Limb (tissue), 2 donors: ENCODE data around the gene APPL2.
"Not testable (repeated sequence)": the region's sequence is repeated elsewhere in the genome, so short reads cannot be mapped to it uniquely, and the experiment has no call there.

ENCODE experiments used
- DNase-seq, 2 donors: peaks; one replicate each; pipeline ENCODE4 v3.0.0-alpha.2; 2016; ENCODE audit errors: extremely low spot score in 2 of 2

APPL2 gene

DNA sequence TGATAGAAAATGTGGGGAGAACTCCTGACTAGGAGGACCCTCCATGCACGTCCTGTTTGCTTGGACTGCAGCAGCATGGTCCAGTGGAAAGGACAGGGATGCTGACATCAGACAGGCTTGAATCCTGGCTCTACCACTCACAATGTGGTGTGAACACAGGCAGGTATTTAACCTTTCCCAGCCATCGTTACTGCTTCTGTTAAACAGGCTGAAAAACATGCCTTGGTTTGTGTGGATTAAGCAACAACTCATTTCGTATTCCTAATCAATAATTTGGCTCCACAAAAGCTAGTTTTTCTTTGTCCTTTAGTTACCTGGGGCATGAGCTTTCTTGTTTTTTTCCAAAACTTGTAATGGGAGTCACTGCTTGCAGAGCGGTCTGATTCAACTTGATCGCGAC lies 41.0 kb downstream of the APPL2 start:
- DNase-seq = no peak

DNA sequence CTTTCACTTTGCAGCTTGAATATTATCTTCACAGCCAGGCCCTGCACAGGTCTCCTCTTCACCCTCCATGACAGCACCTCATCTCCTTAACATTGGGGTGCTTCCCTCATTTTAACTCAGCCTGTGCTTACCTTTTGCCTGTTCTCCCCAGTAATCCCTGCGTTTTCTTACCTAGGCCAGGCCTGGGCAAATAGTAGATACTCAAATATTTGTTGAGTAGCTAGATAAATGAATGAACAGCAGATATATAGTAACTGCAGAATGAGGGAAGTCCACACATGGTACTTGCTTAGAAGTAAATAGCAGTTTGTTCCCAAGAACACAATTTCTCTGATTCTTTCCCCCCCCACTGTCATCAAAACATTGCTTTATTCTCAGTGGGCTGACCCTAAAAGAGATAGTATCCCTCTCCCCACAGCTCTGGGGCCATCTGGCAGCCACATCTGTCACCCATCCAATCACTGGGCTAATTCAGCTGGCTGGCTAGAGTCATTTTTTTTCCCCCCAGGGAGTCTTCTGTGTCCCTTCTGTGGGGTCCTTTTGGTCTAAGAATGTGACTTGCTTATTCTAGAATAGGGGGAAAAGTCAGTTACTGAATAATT lies 43.2 kb downstream of the APPL2 start:
- DNase-seq = no peak

DNA sequence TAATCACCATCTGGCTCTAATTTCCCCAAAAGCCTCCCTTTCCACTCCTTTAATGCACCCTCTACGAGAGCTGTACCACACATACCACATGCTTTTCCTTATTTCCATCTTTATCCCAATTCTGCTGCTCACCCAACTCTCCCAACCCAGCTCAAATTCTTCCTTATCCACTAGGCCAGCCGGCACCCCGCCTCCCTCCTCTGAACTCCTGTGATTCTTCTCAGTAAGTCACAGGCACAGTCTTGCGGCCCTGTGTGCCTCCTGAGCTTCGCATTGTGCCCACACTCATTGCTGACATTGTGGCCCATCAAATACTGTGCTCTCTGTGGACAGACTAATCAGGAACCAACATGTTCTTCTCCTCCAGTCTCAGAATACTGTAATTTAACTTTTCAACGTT lies 45.4 kb downstream of the APPL2 start:
- DNase-seq = no peak

DNA sequence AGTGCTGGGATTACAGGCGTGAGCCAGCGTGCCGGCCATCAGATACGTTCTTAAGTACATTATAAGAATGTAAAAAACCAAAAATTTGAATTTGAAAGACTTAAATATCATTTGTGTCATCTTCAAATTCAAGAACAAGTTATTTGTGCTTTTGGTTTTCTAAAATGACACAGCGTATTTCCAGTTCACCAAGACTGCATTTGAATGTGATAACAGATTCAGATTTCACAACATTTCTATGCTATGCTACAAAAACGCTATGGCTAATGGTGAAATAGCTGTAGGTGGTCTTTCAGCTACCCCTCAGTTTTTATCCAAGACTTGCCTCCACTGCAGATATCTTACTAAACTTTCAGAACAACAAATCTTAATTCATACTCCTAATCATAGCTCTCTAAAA lies 46.7 kb downstream of the APPL2 start:
- DNase-seq = no peak

DNA sequence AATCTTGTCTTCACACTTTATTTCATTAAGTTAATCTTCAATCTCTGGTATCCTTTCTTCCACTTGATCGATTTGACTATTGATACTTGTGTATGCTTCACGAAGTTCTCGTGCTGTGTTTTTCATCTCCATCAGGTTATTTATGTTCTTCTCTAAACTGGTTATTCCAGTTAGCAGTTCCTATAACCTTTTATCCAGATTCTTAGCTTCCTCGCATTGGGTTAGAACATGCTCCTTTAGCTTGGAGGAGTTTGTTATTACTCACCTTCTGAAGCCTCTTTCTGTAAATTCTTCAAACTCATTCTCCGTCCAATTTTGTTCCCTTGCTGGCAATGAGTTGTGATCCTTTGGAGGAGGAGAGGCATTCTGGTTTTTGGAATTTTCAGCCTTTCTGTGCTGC lies 52.0 kb downstream of the APPL2 start:
- DNase-seq = not testable (repeated sequence)

DNA sequence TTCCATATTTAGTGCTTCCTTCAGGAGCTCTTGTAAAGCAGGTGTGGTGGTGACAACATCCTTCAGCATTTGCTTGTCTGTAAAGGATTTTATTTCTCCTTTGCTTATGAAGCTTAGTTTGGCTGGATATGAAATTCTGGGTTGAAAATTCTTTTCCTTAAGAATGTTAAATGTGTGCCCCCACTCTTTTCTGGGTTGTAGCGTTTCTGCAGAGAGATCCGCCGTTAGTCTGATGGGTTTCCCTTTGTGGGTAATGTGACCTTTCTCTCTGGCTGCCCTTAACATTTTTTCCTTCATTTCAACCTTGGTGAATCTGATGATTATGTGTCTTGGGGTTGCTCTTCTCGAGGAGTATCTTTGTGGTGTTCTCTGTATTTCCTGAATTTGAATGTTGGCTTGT lies 52.6 kb downstream of the APPL2 start:
- DNase-seq = not testable (repeated sequence)

DNA sequence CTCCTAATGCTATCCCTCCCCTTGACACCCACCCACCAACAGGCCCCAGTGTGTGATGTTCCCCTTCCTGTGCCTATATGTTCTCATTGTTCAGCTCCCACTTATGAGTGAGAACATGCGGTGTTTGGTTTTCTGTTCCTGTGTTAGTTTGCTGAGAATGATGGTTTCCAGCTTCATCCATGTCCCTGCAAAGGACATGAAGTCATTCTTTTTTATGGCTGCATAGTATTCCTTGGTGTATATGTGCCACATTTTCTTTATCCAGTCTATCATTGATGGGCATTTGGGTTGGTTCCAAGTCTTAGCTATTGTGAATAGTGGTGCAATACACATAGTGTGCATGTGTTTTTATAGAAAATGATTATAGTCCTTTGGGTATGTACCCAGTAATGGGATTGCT lies 56.9 kb downstream of the APPL2 start:
- not testable (repeated sequence) for DNase-seq

DNA sequence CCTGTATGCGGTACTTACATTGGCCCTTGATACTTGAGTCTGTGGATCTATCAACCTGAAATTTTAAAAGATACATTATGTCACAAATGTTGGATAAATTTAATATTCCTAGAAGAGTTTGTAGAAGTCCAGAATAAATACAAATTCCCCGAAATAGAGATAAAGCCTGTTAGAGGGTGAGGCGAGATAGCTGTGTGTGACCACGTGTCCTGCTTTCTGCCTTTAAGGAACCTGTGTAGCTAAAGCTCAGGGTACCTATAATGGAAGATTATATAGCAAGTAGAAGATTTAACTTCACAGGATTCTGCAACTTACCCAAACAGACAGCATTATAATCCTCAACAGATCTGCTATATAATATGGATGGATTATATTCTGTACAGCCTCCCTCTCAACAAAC lies 58.8 kb downstream of the APPL2 start:
- DNase-seq = no peak

DNA sequence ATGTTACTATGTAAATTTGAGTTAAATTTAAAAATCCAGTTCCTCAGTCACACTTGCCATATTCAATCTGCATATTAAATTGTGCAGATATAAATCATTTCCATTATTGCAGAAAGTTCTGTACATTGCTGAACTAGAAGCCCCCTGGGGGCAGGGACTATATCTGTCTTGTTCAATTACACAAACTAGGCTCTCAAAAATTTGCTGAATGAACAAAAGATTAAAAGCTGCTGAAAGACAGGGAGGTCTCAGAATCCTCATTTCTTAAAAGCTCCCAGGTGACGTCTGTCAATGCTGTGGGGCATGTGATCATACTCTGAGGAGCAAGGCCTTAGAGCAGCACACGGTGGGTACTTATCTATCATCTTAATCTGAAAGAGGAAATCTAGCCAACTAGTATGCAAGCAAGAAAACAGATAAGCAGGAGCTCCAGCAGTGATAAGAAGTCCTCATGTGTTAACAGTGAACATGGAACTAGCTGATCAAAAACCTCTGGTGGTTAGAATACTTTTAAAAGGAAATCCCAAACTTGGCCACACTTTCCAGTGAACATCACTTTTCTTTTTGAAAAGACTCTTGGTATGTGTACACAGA lies 60.5 kb downstream of the APPL2 start:
- no peak for DNase-seq

DNA sequence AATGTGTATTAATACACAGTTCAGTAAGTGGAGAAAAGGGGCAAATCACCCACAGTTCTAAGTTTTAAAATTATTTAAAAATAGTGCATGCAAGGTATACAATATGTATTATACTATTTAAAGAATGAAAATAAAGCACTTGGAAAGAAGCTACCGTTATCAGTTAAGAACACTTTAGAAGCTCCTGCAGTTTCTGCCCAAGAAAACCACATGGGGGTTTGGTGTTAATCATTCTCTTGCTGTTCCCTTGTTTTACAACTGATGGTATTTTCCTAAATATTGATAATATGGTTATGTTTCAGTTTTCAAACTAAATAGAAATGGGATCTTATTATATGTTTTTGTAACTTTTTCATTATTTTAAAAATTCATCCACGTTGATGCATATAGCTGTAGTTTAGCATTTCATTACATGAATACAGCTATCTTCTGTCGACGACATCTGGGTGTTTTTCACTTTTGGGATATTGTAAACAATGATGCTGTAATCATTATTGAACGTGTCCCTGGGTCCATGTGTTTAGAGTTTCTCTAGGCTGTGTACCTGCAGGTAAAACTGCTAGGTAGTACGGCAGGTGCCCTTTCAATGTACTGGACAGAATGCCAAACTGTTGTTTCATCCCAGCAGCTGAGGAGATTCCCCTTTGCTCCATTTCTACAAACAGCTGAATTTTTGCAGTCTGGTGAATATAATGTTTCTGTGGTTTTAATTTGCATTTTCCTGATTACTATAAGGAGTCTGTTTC lies 64.1 kb downstream of the APPL2 start:
- no peak for DNase-seq

DNA sequence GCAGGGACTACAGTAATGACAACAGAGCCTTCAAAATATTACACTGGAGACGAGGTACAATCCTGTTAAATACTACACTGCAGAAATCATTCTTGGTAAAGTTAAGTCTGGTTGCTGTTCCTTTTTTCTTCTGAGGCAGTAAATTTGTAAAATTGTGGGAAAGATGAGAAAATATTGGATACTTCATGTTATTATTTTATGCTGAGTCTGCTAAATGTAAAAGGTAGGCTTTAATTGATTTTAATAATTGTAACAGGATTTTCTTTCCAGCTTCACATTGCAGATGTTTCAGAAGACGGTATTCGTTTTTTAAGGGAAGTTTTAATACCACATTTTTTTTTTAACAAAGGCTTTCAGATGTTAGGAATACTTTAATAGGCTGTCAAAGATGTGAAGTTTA lies 65.8 kb downstream of the APPL2 start:
- DNase-seq = no peak

DNA sequence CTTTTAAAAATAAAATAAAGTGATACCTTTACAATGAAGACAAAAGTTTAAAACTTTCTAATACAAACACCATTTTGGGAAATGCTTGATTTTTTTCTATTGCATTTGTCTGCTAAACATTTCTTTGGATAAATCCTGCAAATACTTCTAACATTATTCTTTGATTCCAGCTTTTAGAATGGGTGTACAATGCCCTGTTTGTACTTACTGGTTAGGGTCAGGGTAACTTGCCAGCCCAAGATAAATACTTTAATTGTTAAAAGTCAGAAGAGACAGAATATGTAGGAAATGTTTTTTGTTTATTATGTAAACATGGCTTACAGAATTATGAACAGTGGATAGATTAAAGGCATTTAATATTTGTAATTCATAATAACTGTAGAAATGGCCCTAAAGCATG lies 68.0 kb downstream of the APPL2 start:
- no peak for DNase-seq

DNA sequence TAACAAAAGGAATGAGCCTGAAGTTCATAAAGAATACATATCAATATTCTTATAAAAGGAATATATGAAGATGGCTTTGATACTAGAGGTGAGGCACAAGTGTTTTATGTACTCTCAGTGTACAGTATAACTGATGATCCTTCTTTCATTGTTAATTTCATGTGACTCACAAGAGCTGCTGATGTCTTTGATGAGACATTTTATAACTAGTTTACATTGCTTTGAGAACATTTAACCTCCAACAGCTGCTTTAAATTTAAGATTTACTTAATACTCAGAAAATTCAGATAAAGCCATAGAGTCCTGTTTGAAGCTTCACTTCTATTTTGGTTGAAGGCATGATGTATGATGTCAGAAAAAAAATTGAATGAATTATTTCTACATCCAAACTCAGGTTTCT lies 68.6 kb downstream of the APPL2 start:
- DNase-seq = no peak

DNA sequence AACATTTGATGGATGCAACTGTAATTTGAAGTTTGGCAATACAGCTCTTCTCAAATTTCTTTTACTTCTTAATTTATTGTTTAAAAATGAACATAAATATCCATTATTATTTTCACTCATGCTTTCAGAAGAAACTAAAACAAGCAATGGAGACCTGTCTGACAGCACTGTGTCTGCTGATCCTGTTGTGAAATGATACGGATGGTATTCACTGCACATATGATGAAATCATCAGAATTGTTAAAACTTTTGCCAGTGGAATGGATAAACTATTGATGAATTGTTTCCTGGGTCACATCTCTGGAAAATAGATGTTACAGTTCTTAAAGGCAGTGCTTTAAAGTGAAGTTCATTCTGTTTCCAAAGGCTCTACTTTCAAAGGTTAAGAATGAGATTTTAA lies 69.2 kb downstream of the APPL2 start:
- no peak for DNase-seq

DNA sequence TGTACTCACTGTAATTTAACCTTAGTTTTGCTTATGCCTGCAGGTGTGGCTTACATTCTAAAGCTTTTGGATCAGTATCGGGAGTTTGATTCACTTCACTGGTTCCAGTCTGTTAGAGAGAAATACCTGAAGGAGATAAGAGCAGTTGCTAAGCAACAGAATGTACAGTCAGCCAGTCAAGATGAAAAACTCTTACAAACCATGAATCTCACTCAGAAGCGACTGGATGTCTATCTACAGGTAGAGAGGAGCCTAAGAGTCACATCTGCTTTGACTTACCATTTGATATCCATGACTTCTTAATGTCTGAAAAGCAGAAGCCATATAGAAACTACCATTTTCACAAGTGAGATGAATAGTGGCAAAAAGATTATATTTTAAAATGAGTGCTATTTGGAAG lies 71.9 kb downstream of the APPL2 start:
- DNase-seq = no peak

DNA sequence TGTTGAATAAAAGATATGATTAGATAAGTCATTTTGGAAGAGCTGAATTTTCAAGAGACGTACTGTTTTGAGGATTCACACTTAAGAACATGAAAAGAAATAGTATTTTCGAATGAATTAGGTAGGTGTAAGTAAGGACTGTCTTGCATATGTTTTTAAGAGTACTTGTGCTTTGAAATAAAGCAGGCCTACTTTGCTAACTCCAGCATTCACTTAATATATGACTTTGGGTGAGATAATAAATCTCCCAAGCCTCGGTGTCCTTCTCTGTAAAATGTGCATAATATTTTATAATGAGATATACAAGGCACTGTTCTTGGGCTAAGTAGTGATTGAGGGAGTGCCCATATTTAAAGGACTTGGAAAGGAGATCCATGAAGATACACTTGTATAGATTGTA lies 73.8 kb downstream of the APPL2 start:
- no peak for DNase-seq

DNA sequence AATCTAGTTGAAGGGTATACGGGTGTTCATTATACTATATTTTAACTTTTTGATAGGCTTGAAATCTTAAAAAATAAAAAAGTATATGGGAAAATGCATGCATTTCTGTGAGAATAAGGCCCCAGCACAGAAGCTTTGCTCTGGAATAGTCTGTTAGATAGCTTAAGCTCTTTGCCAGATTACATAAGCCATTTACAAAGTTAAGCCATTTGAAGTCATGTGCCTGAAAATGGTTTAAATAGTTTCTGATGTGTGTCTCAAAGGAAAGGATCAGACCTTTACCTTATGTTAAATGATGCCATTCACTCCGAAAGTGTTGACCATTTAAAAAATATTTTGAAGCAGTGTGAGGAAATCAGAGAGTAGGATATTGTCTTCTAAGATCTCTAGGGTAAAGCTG lies 77.1 kb downstream of the APPL2 start:
- DNase-seq = no peak

DNA sequence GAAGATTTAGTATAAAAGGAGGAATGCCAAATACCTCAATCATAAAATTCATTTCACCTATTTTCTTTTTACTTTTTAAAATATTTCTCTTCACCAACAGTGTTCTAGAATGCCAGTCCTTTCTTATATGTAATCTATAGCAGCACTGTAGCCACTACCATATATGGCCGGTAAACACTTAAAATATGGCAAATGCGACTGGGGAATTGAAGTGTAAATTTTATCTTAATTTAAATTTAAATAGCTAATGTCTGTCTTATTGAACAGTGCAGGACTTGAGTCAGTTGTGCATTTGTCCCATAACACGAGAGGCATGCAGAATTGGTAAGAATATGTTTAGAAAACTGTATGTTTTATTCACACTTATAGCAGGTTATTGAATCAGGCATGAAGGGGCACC lies 78.4 kb downstream of the APPL2 start:
- DNase-seq = no peak

DNA sequence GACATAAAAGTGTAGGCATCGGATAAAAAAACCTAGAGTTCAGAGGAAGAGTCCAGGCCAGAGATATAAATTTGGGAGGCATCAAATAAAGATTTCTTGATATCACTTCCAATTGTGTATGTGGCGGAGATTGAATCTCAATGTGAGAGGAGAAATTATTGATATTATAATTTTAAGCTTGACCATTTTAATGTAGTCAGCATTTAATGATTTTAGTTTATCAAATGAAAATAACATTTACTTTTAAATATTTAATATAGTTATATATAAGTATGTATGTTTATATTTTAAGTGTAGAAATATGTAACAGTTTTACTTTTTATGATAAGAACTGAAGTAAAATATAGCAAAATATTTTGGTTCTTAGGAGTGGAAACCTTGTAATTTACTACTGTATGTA lies 79.7 kb downstream of the APPL2 start:
- DNase-seq = no peak

DNA sequence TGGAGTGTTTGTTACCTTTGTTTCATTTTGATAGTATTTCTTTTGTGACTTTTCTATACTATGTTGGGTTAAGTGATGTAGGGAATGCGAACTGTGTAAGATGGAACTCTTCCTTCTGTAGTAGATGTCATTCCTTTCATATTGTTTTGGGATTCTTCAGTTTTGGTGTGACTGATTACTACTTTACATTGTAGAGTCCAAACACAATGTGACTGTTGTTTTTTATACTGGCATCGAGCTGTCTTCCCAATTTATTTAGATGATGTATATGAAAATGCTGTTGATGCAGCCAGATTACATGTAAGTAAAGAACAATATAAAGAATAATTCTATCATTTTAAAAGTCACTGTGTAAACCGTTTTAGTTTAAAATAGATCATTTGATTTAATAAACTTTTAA lies 93.7 kb downstream of the APPL2 start:
- no peak for DNase-seq

DNA sequence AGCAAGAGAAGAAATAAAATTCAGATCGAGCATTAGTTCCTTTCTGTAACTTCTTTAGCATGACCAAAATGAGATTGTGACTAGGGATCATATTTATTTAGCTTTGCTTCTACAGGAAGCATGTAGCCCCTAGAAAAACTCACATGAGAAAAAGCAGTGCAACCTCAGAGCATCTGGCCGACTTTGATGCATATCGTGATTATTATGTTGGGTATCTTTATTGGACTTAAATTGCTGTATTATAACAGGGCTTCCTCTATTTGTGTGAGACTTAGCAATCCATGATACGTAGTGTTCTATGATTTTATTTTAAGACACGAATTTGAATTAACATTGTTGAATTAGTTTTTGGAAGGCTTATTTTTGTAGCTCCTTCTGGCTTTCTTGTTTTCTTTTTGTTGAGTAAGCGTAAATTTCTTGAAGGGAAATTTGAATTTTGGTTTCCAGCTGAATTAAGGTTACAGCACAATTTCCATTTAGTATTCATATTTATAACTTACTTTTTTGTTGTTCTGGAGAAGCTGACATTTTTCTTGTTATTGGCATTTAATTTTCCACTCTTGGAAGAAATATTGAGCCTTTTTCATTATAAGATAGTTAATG lies 94.6 kb downstream of the APPL2 start:
- DNase-seq = no peak

DNA sequence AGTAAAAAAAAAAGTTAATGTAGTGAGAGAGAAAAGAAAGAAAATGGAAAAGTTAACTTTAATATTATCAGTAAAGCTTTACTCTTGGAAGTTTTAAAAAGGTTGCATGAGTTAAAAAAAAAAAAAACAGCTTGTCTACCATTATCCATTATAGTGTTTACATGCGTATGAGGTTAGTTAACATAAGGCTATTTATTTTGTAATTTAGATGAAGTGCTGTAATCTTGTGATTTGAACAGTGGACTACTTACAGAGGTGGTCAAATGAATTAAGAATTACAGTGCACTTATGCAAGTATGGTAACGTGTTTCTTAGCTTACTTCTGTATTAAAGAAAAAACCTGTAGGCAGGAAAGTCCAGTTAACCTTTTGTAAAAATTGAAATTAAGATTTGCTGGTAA lies 97.7 kb downstream of the APPL2 start:
- no peak for DNase-seq
